Measurements from ENCODE around the gene STAT5A. TPM values are rescaled to one million over a fixed set of nuclear protein-coding genes. Genes with fewer than 3 reads are reported as not detected.

The STAT5A gene
- total RNA-seq, 1 experiment from 2014 or later: 6.4 TPM

DNA sequence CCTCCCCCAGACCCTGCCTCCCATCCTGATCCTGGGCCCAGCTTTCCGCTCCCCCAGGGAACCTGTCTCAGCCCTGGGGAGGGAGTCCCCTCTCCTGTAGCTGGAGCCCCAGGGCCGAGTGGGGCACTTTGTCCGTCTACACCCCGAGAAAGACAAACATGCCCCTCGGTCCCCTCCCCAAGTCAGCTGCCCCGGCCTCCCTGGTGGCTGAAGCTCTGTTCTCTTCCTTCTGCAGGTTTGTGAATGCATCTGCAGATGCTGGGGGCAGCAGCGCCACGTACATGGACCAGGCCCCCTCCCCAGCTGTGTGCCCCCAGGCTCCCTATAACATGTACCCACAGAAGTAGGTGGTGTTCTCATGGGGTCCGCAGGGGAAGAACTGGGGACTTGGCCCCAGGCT, 20.8 kb downstream of the STAT5A start:
- H4K91ac ChIP-seq (ENCODE audit: insufficient read length, low read depth, low read length): no peak overlapping the region
- H3K4ac ChIP-seq (ENCODE audit: low read depth, low read length): no peak overlapping the region
- WGBS (ENCODE audit: extremely low coverage, insufficient read length, low lambda C conversion rate): no CpG with 5 or more reads among the region's 9 CpGs
- no peak overlapping the region for H2AK5ac ChIP-seq (ENCODE audit: insufficient read length, low read length)
- Mint-ChIP-seq H3K4me3 (no peak overlapping the region), H3K27ac (no peak overlapping the region; a peak in 1 of 7 replicates), H3K4me1 (peaks cover 36% of the 10 kb centered on the region in 2 experiments), H3K9me3 (no peaks in the 10 kb centered on the region), H3K27me3 (ENCODE audit: low read depth) (peaks cover 7% of the 10 kb centered on the region), H3K36me3 (ENCODE audit: insufficient read depth in 1 of 3, low read depth in 3 of 3) (peaks cover 2 to 19% (median 5%) of the 10 kb centered on the region in 3 experiments; a peak in 5 of 7 replicates)
- H2BK20ac ChIP-seq (ENCODE audit: low read depth, low read length, poor library complexity, severe bottlenecking): no peak overlapping the region
- no peaks in the 10 kb centered on the region for H3K23me2 ChIP-seq (ENCODE audit: insufficient read length, low read depth, low read length, poor library complexity, severe bottlenecking)
- H2BK15ac ChIP-seq (ENCODE audit: low read depth, low read length): no peak overlapping the region
- H2AFZ ChIP-seq (ENCODE audit: low read length): no peak overlapping the region
- no peaks in the 10 kb centered on the region for H4K20me1 ChIP-seq (ENCODE audit: control insufficient read depth, insufficient read depth, insufficient read length)
- no peak overlapping the region for H2BK12ac ChIP-seq (ENCODE audit: insufficient read length, low read depth, low read length)
- H3K14ac ChIP-seq (ENCODE audit: insufficient read depth, low read length): no peak overlapping the region
- H3K18ac ChIP-seq (ENCODE audit: insufficient read length, low read depth, low read length): no peak overlapping the region
- no peak overlapping the region for H3K23ac ChIP-seq (ENCODE audit: insufficient read length, low read depth, low read length)
- no peak overlapping the region for H3K9ac ChIP-seq (ENCODE audit: extremely low read depth, insufficient read length, low read length)
- H3T11ph ChIP-seq (ENCODE audit: low read length): no peak overlapping the region
- H3K4me2 ChIP-seq (ENCODE audit: insufficient read depth, insufficient read length, low read length): no peak overlapping the region
- no peaks in the 10 kb centered on the region for H3K27me3 ChIP-seq (ENCODE audit: insufficient read depth, low read length)
- no peaks in the 10 kb centered on the region for H3K79me2 ChIP-seq (ENCODE audit: insufficient read depth, low read length)
- H3K79me1 ChIP-seq (ENCODE audit: insufficient read depth, low read depth, low read length, poor library complexity, severe bottlenecking): no peaks in the 10 kb centered on the region
- no peaks in the 10 kb centered on the region for H3K9me3 ChIP-seq (ENCODE audit: control insufficient read depth, low read depth, low read length)
- H3K4me1 ChIP-seq (ENCODE audit: insufficient read depth, low read length): peaks cover 2% of the 10 kb centered on the region; the same call in 1 of the 2 replicates
- no peak overlapping the region for H3K27ac ChIP-seq (ENCODE audit: insufficient read length, low read depth, low read length)
- no peak for TF ChIP-seq CTCF (conservative IDR thresholded peaks at IDR 0.05)
- no peak overlapping the region for H4K8ac ChIP-seq (replicated peaks; ENCODE audit: insufficient read length, low read depth, low read length)
- H3K56ac ChIP-seq (ENCODE audit: insufficient read length, low read depth, low read length): no peak overlapping the region
- DNase-seq: no peak
- H2BK5ac ChIP-seq (ENCODE audit: insufficient read length, low read length): no peak overlapping the region
- no peak overlapping the region for H2BK120ac ChIP-seq (ENCODE audit: low read depth, low read length, poor library complexity, severe bottlenecking)
- no peak overlapping the region for H4K5ac ChIP-seq (ENCODE audit: insufficient read length, low read depth, low read length)
